Measurements from ENCODE around the gene THRB.

Gene THRB

GRCh38 chr3:24160424-24161095 is 334.1 kb downstream of the THRB start:
- Histone ChIP-seq H3K36me3 (ENCODE audit: control insufficient read depth, insufficient read depth, low read length) (no peaks in the 10 kb centered on the region), H3K4me3 (ENCODE audit: insufficient read depth, low read depth, low read length) (no peak overlapping the region), H3K4me1 (ENCODE audit: control insufficient read depth, insufficient read depth, low read length) (peaks cover 6% of the 10 kb centered on the region), H3K27me3 (ENCODE audit: control insufficient read depth, insufficient read depth, low read length, poor library complexity, severe bottlenecking) (no peaks in the 10 kb centered on the region), H3K9me3 (ENCODE audit: control insufficient read depth, low read length) (no peaks in the 10 kb centered on the region), H3K27ac (ENCODE audit: insufficient read depth, low read depth, low read length, poor library complexity, severe bottlenecking) (no peak overlapping the region)
- 78% methylated on average over 12 of the region's 12 CpGs for WGBS, 2 experiments

DNA sequence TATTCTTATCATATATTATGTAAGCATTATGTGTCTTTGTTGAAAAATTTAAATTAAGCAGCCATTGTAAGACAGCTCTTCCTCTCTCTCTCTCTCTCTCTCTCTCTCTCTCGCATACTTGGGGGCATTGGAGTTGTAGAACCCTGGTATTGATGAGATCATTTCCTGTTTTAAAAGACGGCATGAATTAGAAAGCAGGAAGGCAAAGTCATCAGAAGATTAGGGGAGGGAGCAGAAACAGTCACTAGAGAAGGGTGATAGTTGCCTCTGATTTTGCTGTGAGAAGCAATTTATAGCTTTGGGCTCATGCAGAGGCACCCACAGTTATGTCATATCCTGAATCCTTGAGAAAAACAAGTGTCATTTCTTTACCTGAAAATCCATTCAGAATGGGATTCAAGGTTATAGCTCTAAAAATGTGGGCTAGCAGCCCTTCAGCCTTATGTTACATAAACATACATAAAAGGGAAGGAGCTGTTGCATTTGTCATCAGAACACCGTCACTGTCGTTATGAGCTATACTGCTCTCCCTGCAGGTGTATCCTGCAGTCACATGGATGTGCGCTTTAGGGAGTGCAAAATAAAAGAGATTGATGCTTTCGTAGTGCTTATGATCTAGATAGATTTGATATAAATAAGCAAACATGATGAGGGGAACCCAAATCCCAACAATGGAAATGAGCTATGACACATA is 335.7 kb downstream of the THRB start:
- Histone ChIP-seq H3K27ac (ENCODE audit: insufficient read depth, low read depth, low read length, poor library complexity, severe bottlenecking) (no peak overlapping the region), H3K4me3 (ENCODE audit: insufficient read depth, low read depth, low read length) (no peak overlapping the region), H3K36me3 (ENCODE audit: control insufficient read depth, insufficient read depth, low read length) (no peaks in the 10 kb centered on the region), H3K9me3 (ENCODE audit: control insufficient read depth, low read length) (no peaks in the 10 kb centered on the region), H3K4me1 (ENCODE audit: control insufficient read depth, insufficient read depth, low read length) (peaks cover 6% of the 10 kb centered on the region), H3K27me3 (ENCODE audit: control insufficient read depth, insufficient read depth, low read length, poor library complexity, severe bottlenecking) (no peaks in the 10 kb centered on the region)
- WGBS, 2 experiments: 85 to 92% methylated on average over 5 to 6 of the region's 6 CpGs

- Histone ChIP-seq H3K9me3 (ENCODE audit: control insufficient read depth, low read length) (no peaks in the 10 kb centered on the region), H3K36me3 (ENCODE audit: control insufficient read depth, insufficient read depth, low read length) (no peaks in the 10 kb centered on the region), H3K4me1 (ENCODE audit: control insufficient read depth, insufficient read depth, low read length) (peaks cover 6% of the 10 kb centered on the region), H3K27ac (ENCODE audit: insufficient read depth, low read depth, low read length, poor library complexity, severe bottlenecking) (no peak overlapping the region), H3K27me3 (ENCODE audit: control insufficient read depth, insufficient read depth, low read length, poor library complexity, severe bottlenecking) (no peaks in the 10 kb centered on the region), H3K4me3 (ENCODE audit: insufficient read depth, low read depth, low read length) (no peak overlapping the region)
- 84 to 86% methylated on average over 4 of the region's 4 CpGs for WGBS, 2 experiments
These were observed 337.5 kb downstream of the THRB start for GRCh38 chr3:24157106-24157505.

- no peak overlapping the region for H3K4me3 ChIP-seq (ENCODE audit: insufficient read depth, low read depth, low read length)
- no peaks in the 10 kb centered on the region for H3K27me3 ChIP-seq (ENCODE audit: control insufficient read depth, insufficient read depth, low read length, poor library complexity, severe bottlenecking)
- H3K9me3 ChIP-seq (ENCODE audit: control insufficient read depth, low read length): no peaks in the 10 kb centered on the region
- 92 to 93% methylated on average over 2 of the region's 2 CpGs for WGBS, 2 experiments
- H3K4me1 ChIP-seq (ENCODE audit: control insufficient read depth, insufficient read depth, low read length): peaks cover 6% of the 10 kb centered on the region
- no peak overlapping the region for H3K27ac ChIP-seq (ENCODE audit: insufficient read depth, low read depth, low read length, poor library complexity, severe bottlenecking)
- no peaks in the 10 kb centered on the region for H3K36me3 ChIP-seq (ENCODE audit: control insufficient read depth, insufficient read depth, low read length)
These were observed 338.2 kb downstream of the THRB start for GRCh38 chr3:24156466-24156865.

- H3K9me3 ChIP-seq (ENCODE audit: control insufficient read depth, low read length): no peaks in the 10 kb centered on the region
- H3K27ac ChIP-seq (ENCODE audit: insufficient read depth, low read depth, low read length, poor library complexity, severe bottlenecking): no peak overlapping the region
- H3K4me1 ChIP-seq (ENCODE audit: control insufficient read depth, insufficient read depth, low read length): peaks cover 6% of the 10 kb centered on the region
- H3K36me3 ChIP-seq (ENCODE audit: control insufficient read depth, insufficient read depth, low read length): no peaks in the 10 kb centered on the region
- H3K27me3 ChIP-seq (ENCODE audit: control insufficient read depth, insufficient read depth, low read length, poor library complexity, severe bottlenecking): no peaks in the 10 kb centered on the region
- H3K4me3 ChIP-seq (ENCODE audit: insufficient read depth, low read depth, low read length): no peak overlapping the region
These were observed 339.4 kb downstream of the THRB start for GRCh38 chr3:24155276-24155675.

DNA sequence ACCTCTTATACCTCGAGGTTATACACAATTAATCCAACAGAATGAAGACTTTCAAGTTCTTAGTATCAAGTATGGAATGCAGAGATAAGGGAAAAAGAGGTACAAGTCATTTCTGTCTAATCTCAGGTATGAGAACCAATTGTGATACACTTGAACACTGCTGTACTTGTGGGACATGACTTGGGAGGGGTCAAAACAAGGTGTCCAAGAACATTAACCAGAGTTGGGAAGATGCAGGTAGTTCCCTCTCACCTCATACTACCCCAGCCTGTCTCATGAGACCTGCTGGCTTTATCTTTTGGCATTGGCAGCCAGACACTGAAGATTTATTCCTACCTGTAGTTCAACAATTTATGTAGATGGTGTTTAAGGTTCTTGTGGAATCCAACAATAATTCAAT is 339.9 kb downstream of the THRB start:
- no peak overlapping the region for H3K4me3 ChIP-seq (ENCODE audit: insufficient read depth, low read depth, low read length)
- H3K36me3 ChIP-seq (ENCODE audit: control insufficient read depth, insufficient read depth, low read length): no peaks in the 10 kb centered on the region
- WGBS, 2 experiments: 80 to 91% methylated on average over 1 of the region's 1 CpG
- peaks cover 6% of the 10 kb centered on the region for H3K4me1 ChIP-seq (ENCODE audit: control insufficient read depth, insufficient read depth, low read length)
- H3K27me3 ChIP-seq (ENCODE audit: control insufficient read depth, insufficient read depth, low read length, poor library complexity, severe bottlenecking): no peaks in the 10 kb centered on the region
- no peaks in the 10 kb centered on the region for H3K9me3 ChIP-seq (ENCODE audit: control insufficient read depth, low read length)
- H3K27ac ChIP-seq (ENCODE audit: insufficient read depth, low read depth, low read length, poor library complexity, severe bottlenecking): no peak overlapping the region

- Histone ChIP-seq H3K4me1 (ENCODE audit: control insufficient read depth, insufficient read depth, low read length) (peaks cover 6% of the 10 kb centered on the region), H3K36me3 (ENCODE audit: control insufficient read depth, insufficient read depth, low read length) (no peaks in the 10 kb centered on the region), H3K27me3 (ENCODE audit: control insufficient read depth, insufficient read depth, low read length, poor library complexity, severe bottlenecking) (no peaks in the 10 kb centered on the region), H3K27ac (ENCODE audit: insufficient read depth, low read depth, low read length, poor library complexity, severe bottlenecking) (no peak overlapping the region), H3K4me3 (ENCODE audit: insufficient read depth, low read depth, low read length) (no peak overlapping the region), H3K9me3 (ENCODE audit: control insufficient read depth, low read length) (no peaks in the 10 kb centered on the region)
- 83 to 90% methylated on average over 2 of the region's 2 CpGs for WGBS, 2 experiments
These were observed 340.5 kb downstream of the THRB start for GRCh38 chr3:24154013-24154695.

DNA sequence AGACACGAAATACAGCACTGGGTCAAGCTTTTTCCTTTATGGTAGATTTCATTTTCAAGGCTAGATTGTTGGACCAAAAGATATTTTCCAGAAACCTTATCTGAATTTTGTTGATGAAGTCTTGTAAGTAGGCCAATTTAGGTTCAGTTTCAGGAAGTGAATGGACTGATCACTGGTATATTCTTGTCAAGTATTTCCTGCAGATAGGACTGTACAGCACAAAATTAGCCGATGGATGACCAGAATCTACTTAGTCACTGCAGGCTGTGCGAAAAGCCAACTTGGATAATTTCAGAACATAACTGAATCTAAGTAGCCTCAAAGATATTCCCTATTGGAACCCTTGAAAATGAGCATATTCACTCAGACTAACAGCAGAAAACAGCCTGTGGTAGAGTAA is 343.1 kb downstream of the THRB start:
- Histone ChIP-seq H3K27me3 (ENCODE audit: control insufficient read depth, insufficient read depth, low read length, poor library complexity, severe bottlenecking) (no peaks in the 10 kb centered on the region), H3K9me3 (ENCODE audit: control insufficient read depth, low read length) (no peaks in the 10 kb centered on the region), H3K4me1 (ENCODE audit: control insufficient read depth, insufficient read depth, low read length) (no peaks in the 10 kb centered on the region), H3K4me3 (ENCODE audit: insufficient read depth, low read depth, low read length) (no peak overlapping the region), H3K36me3 (ENCODE audit: control insufficient read depth, insufficient read depth, low read length) (no peaks in the 10 kb centered on the region), H3K27ac (ENCODE audit: insufficient read depth, low read depth, low read length, poor library complexity, severe bottlenecking) (no peak overlapping the region)
- WGBS, 2 experiments: 89 to 93% methylated on average over 3 of the region's 3 CpGs

DNA sequence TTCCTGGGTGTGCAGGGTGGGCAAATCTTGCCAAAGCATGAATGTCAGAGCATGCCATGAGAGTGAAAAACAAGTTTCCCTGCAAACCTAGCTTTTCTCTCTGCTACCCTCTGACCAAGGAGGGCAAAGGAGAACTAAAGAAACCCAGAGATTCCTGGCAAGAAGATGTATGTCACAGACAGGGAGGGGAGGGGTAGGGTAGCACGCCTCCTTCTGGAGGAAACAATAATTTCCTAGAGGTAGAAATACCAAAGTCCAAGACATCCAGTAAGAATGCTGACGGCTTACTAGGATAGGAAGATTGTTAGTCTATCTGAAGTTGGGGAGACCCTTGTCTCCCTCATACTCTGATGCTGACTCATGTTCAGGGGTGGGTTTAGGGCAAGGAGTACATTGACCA is 345.6 kb downstream of the THRB start:
- 57 to 78% methylated on average over 2 of the region's 2 CpGs for WGBS, 2 experiments
- H3K9me3 ChIP-seq (ENCODE audit: control insufficient read depth, low read length): no peaks in the 10 kb centered on the region
- no peak overlapping the region for H3K4me3 ChIP-seq (ENCODE audit: insufficient read depth, low read depth, low read length)
- H3K4me1 ChIP-seq (ENCODE audit: control insufficient read depth, insufficient read depth, low read length): no peaks in the 10 kb centered on the region
- no peak overlapping the region for H3K27ac ChIP-seq (ENCODE audit: insufficient read depth, low read depth, low read length, poor library complexity, severe bottlenecking)
- H3K36me3 ChIP-seq (ENCODE audit: control insufficient read depth, insufficient read depth, low read length): no peaks in the 10 kb centered on the region
- no peaks in the 10 kb centered on the region for H3K27me3 ChIP-seq (ENCODE audit: control insufficient read depth, insufficient read depth, low read length, poor library complexity, severe bottlenecking)

DNA sequence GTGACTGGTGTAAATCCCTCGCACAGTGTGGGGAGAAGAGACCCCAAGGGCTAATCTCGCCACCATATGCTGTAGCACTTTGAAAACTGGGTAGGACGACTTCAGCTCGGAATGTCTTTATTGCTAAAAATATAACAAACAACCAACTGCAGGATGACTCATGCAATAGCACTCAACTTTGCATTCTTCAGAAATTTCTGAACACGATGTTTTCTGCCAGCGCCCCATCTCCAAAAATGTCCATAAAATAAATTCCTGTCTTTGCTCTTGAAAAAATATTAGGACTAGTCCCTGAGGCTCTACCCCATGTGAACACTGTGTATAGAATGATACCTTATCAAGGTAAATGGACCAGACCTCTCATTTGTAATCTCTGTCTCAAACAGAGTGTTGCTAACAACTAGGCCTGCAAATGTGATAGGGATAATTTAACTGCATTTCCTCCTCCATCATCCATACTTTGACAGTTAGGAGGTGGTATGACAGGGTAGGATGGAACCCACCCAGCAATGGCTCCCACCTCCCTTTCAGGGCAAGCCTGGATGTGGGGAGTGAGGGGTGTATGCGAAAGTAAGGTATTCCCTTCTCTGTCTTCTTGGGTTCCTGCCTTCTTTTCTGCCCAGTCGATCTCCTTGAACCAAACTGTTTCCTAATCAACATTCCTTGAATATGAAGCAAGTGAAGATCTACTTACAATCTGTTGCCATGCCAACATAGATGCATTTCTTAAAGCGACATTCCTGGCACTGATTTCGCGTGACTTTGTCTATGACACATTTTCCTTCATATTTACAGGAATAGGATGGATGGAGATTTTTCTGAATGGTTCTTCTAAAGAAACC is 348.4 kb downstream of the THRB start:
- Histone ChIP-seq H3K27ac (ENCODE audit: insufficient read depth, low read depth, low read length, poor library complexity, severe bottlenecking) (no peak overlapping the region), H3K9me3 (ENCODE audit: control insufficient read depth, low read length) (no peaks in the 10 kb centered on the region), H3K36me3 (ENCODE audit: control insufficient read depth, insufficient read depth, low read length) (no peaks in the 10 kb centered on the region), H3K4me1 (ENCODE audit: control insufficient read depth, insufficient read depth, low read length) (no peaks in the 10 kb centered on the region), H3K4me3 (ENCODE audit: insufficient read depth, low read depth, low read length) (no peak overlapping the region), H3K27me3 (ENCODE audit: control insufficient read depth, insufficient read depth, low read length, poor library complexity, severe bottlenecking) (no peaks in the 10 kb centered on the region)
- 93 to 94% methylated on average over 8 to 11 of the region's 11 CpGs for WGBS, 2 experiments
